DND-41 (cell line): ENCODE results near the gene WBP2NL.

ENCODE experiments used
- ATAC-seq: fragments of 200-7000 bp; cut with Tn5 transposase; 3 replicates; pipeline ENCODE4 v1.9.1; 2021; ENCODE audit warnings: low read depth; ENCODE audit not compliant: insufficient read depth
- DNase-seq: peaks from one replicate; pipeline ENCODE4 v3.0.0-alpha.2; 2020
- H2AFZ ChIP-seq: 2 replicates; pipeline ENCODE4 v1.6.0; 2012; ENCODE audit warnings: low read depth, low read length
- H3K27ac ChIP-seq: 2 replicates; pipeline ENCODE4 v1.5.1; 2012; ENCODE audit warnings: low read length, inconsistent platforms
- H3K27me3 ChIP-seq: fragments of 200-600 bp; sonication (generic); 2 replicates; pipeline ENCODE4 v1.6.0; 2012; ENCODE audit warnings: low read length, mild to moderate bottlenecking, inconsistent platforms; ENCODE audit not compliant: insufficient read depth, poor library complexity
- H3K36me3 ChIP-seq: 2 replicates; pipeline ENCODE4 v1.5.1; 2012; ENCODE audit warnings: low read length, inconsistent platforms; ENCODE audit not compliant: insufficient read depth
- H3K4me1 ChIP-seq: 2 replicates; pipeline ENCODE4 v1.5.1; 2012; ENCODE audit warnings: mild to moderate bottlenecking, low read length; ENCODE audit not compliant: insufficient read depth
- H3K4me2 ChIP-seq: 2 replicates; pipeline ENCODE4 v1.6.0; 2012; ENCODE audit warnings: mild to moderate bottlenecking, moderate library complexity, low read length, inconsistent platforms; ENCODE audit not compliant: insufficient read depth
- H3K4me3 ChIP-seq, 2 experiments: fragments of 200-600 bp in 1 of 2; shearing (Covaris generic) in 1 of 2; 2 replicates each; pipeline ENCODE4 v1.5.1; 2012 to 2016; ENCODE audit warnings: inconsistent platforms in 2 of 2, low read length in 2 of 2, mild to moderate bottlenecking in 2 of 2, low read depth in 1 of 2, moderate library complexity in 1 of 2
- H3K79me2 ChIP-seq: 2 replicates; pipeline ENCODE4 v1.6.0; 2012; ENCODE audit warnings: low read length, inconsistent platforms; ENCODE audit not compliant: insufficient read depth
- H3K9ac ChIP-seq: 2 replicates; pipeline ENCODE4 v1.6.0; 2012; ENCODE audit warnings: low read depth, mild to moderate bottlenecking, inconsistent platforms, low read length, moderate library complexity
- H3K9me3 ChIP-seq: 2 replicates; pipeline ENCODE4 v1.5.1; 2012; ENCODE audit warnings: low read length, moderate library complexity, mild to moderate bottlenecking, inconsistent platforms; ENCODE audit not compliant: insufficient read depth, severe bottlenecking
- H4K20me1 ChIP-seq: 2 replicates; pipeline ENCODE4 v1.6.0; 2012; ENCODE audit warnings: low read length; ENCODE audit not compliant: insufficient read depth
- CTCF ChIP-seq: IDR thresholded peaks from 2 replicates; pipeline ENCODE4 v1.5.1; 2012; ENCODE audit warnings: borderline replicate concordance, low read length, moderate library complexity, mild to moderate bottlenecking; ENCODE audit not compliant: poor library complexity, severe bottlenecking; ENCODE audit errors: extremely low read depth
- EZH2 ChIP-seq: IDR thresholded peaks from 3 replicates; pipeline ENCODE4 v1.6.1; 2012; ENCODE audit warnings: borderline replicate concordance, low read depth, mild to moderate bottlenecking, moderate library complexity, low read length, inconsistent platforms; ENCODE audit not compliant: severe bottlenecking

The WBP2NL gene

GRCh38 chr22:41964112-41964491, 34.5 kb upstream of the WBP2NL start:
- H3K36me3 ChIP-seq: no peaks in the 10 kb centered on the region
- no peak for DNase-seq
- no peak overlapping the region for H3K4me3 ChIP-seq
- H3K4me1 ChIP-seq: 0 out of 2 replicates have a peak, but pooled peaks cover 5% of the 10 kb centered on the region
- H4K20me1 ChIP-seq: no peaks in the 10 kb centered on the region
- no peaks in the 10 kb centered on the region for H3K9me3 ChIP-seq
- H3K27me3 ChIP-seq: no peaks in the 10 kb centered on the region
- ATAC-seq: no peak
- no peak overlapping the region for H2AFZ ChIP-seq
- no peak overlapping the region for H3K27ac ChIP-seq
- H3K4me2 ChIP-seq: no peak overlapping the region
- H3K9ac ChIP-seq: no peak overlapping the region
- no peaks in the 10 kb centered on the region for H3K79me2 ChIP-seq
- TF ChIP-seq CTCF (no peak), EZH2 (no peak)

GRCh38 chr22:41966225-41966606, 32.4 kb upstream of the WBP2NL start:
- no peaks in the 10 kb centered on the region for H3K9me3 ChIP-seq
- no peak overlapping the region for H3K4me2 ChIP-seq
- H3K27ac ChIP-seq: no peak overlapping the region
- H3K9ac ChIP-seq: no peak overlapping the region
- no peaks in the 10 kb centered on the region for H3K79me2 ChIP-seq
- H3K27me3 ChIP-seq: no peaks in the 10 kb centered on the region
- ATAC-seq: no peak
- TF ChIP-seq CTCF: no peak
- TF ChIP-seq EZH2: no peak
- no peaks in the 10 kb centered on the region for H4K20me1 ChIP-seq
- no peak for DNase-seq
- no peaks in the 10 kb centered on the region for H3K36me3 ChIP-seq
- no peak overlapping the region for H3K4me3 ChIP-seq
- no peak overlapping the region for H2AFZ ChIP-seq
- no peaks in the 10 kb centered on the region for H3K4me1 ChIP-seq

- no peak for TF ChIP-seq EZH2
- TF ChIP-seq CTCF: peak; percentile 63
- Histone ChIP-seq H3K9ac (no peak overlapping the region), H3K4me3 (no peak overlapping the region), H4K20me1 (peaks cover 2% of the 10 kb centered on the region; the same call in 1 of the 2 replicates), H3K36me3 (no peaks in the 10 kb centered on the region), H3K27ac (no peak overlapping the region), H3K9me3 (no peaks in the 10 kb centered on the region), H3K79me2 (no peaks in the 10 kb centered on the region), H3K4me2 (no peak overlapping the region), H2AFZ (no peak overlapping the region), H3K4me1 (no peaks in the 10 kb centered on the region), H3K27me3 (no peaks in the 10 kb centered on the region)
- DNase-seq: peak; percentile 43
- peak; percentile 71 for ATAC-seq
Observed at GRCh38 chr22:41966607-41967240, 31.9 kb upstream of the WBP2NL start.

- ATAC-seq (no peak), DNase-seq (no peak)
- Histone ChIP-seq H4K20me1 (peaks cover 4% of the 10 kb centered on the region; the same call in 1 of the 2 replicates), H2AFZ (no peak overlapping the region), H3K4me2 (no peak overlapping the region), H3K27me3 (no peaks in the 10 kb centered on the region), H3K9ac (no peak overlapping the region), H3K9me3 (no peaks in the 10 kb centered on the region), H3K36me3 (no peaks in the 10 kb centered on the region), H3K79me2 (no peaks in the 10 kb centered on the region), H3K4me1 (no peaks in the 10 kb centered on the region), H3K27ac (no peak overlapping the region), H3K4me3 (no peak overlapping the region)
- no peak for TF ChIP-seq CTCF
- no peak for TF ChIP-seq EZH2
Observed at GRCh38 chr22:41968601-41969000, 30.0 kb upstream of the WBP2NL start.
